A549 treated with GW870086 at 1 μM for 4 hours (cell line): ENCODE data around the gene MAD1L1. TPM values are rescaled to one million over a fixed set of nuclear protein-coding genes. Genes with fewer than 3 reads are reported as not detected.

Source experiments
- total RNA-seq: library from RNA; stranded (reverse); fragments of 200-300 nt; extraction: Qiagen RNA extraction; gene quantifications from 5 replicates; pipeline ENCODE4 v1.2.3, GENCODE V29; 2022; ENCODE audit warnings: low read depth

MAD1L1 gene
- total RNA-seq, result 20.0 to 26.2 TPM (median 24.1 TPM) in 5 replicates

GRCh38 chr7:2232766-2233520, at the start of gene MAD1L1:
Gene MAD1L1 (minus strand): TSS chr7:2232945. CDS start chr7:2230133, 2,812 bp downstream.

GRCh38 chr7:2241580-2242540, 9.1 kb upstream of the MAD1L1 start, which contains the start of the genes MRM2 and NUDT1:
Gene MRM2 (minus strand): TSS chr7:2242205. CDS start chr7:2242169, 36 bp downstream.
Gene NUDT1 (plus strand): TSS chr7:2242226. CDS start chr7:2244575, 2,349 bp downstream.

Other genes with a start within 250 kb of the MAD1L1 start
- gene MRM2, start 9.3 kb upstream of the MAD1L1 start, total RNA-seq, result 48.1 to 57.2 TPM (median 51.9 TPM) in 5 replicates
- 80.0 to 110 TPM (median 107 TPM) in 5 replicates for gene NUDT1, start 9.3 kb upstream of the MAD1L1 start, total RNA-seq
- gene SNX8, start 81.5 kb upstream of the MAD1L1 start, total RNA-seq, result 49.3 to 121 TPM (median 97.7 TPM) in 5 replicates
- gene EIF3B, start 121.9 kb upstream of the MAD1L1 start, total RNA-seq, result 222 to 248 TPM (median 229 TPM) in 5 replicates
- gene CHST12, start 170.7 kb upstream of the MAD1L1 start, total RNA-seq, result 9.0 to 13.4 TPM (median 12.1 TPM) in 5 replicates
- gene GRIFIN, start 243.5 kb upstream of the MAD1L1 start, total RNA-seq, result not detected in 5 replicates